ENCODE results near the gene PRDM16. TPM values are rescaled to one million over a fixed set of nuclear protein-coding genes. Genes with fewer than 3 reads are reported as not detected.

The PRDM16 gene
- total RNA-seq, 2 donors from 2014 or later, result not detected

- no peak for ATAC-seq (replicated peaks)
- Mint-ChIP-seq H3K9me3 (no peaks in the 10 kb centered on the region), H3K27ac (no peak overlapping the region), H3K27me3 (peaks cover 11% of the 10 kb centered on the region), H3K36me3 (ENCODE audit: low read depth) (no peaks in the 10 kb centered on the region), H3K4me1 (no peaks in the 10 kb centered on the region), H3K4me3 (no peak overlapping the region)
Measured at GRCh38 chr1:3075666-3076362, 6.8 kb downstream of the PRDM16 start.

- Mint-ChIP-seq H3K4me3 (no peak overlapping the region), H3K9me3 (no peaks in the 10 kb centered on the region), H3K27ac (no peak overlapping the region), H3K27me3 (peaks cover 11% of the 10 kb centered on the region), H3K36me3 (ENCODE audit: low read depth) (no peaks in the 10 kb centered on the region), H3K4me1 (no peaks in the 10 kb centered on the region)
- no peak for ATAC-seq (replicated peaks)
Measured at GRCh38 chr1:3076363-3076740, 7.3 kb downstream of the PRDM16 start.

- Mint-ChIP-seq H3K4me3 (no peak overlapping the region), H3K36me3 (ENCODE audit: low read depth) (no peaks in the 10 kb centered on the region), H3K27me3 (peaks cover 11% of the 10 kb centered on the region), H3K4me1 (no peaks in the 10 kb centered on the region), H3K9me3 (no peaks in the 10 kb centered on the region), H3K27ac (no peak overlapping the region)
- ATAC-seq (replicated peaks), result no peak
Measured at GRCh38 chr1:3077081-3077480, 8.1 kb downstream of the PRDM16 start.

GRCh38 chr1:3077561-3077960 is 8.6 kb downstream of the PRDM16 start:
- ATAC-seq (replicated peaks), result no peak
- Mint-ChIP-seq H3K4me3 (no peak overlapping the region), H3K4me1 (no peaks in the 10 kb centered on the region), H3K9me3 (no peaks in the 10 kb centered on the region), H3K36me3 (ENCODE audit: low read depth) (no peaks in the 10 kb centered on the region), H3K27me3 (peaks cover 8% of the 10 kb centered on the region), H3K27ac (no peak overlapping the region)

GRCh38 chr1:3078430-3078861 is 9.4 kb downstream of the PRDM16 start:
- Mint-ChIP-seq H3K4me1 (no peaks in the 10 kb centered on the region), H3K36me3 (ENCODE audit: low read depth) (no peaks in the 10 kb centered on the region), H3K27ac (no peak overlapping the region), H3K27me3 (peaks cover 8% of the 10 kb centered on the region), H3K4me3 (no peak overlapping the region), H3K9me3 (no peaks in the 10 kb centered on the region)
- no peak for ATAC-seq (replicated peaks)

- no peaks in the 10 kb centered on the region for H3K36me3 Mint-ChIP-seq (ENCODE audit: low read depth)
- H3K9me3 Mint-ChIP-seq, result no peaks in the 10 kb centered on the region
- H3K4me3 Mint-ChIP-seq, result no peak overlapping the region
- peaks cover 8% of the 10 kb centered on the region for H3K27me3 Mint-ChIP-seq
- H3K4me1 Mint-ChIP-seq, result no peaks in the 10 kb centered on the region
- no peak overlapping the region for H3K27ac Mint-ChIP-seq
- ATAC-seq (replicated peaks), result no peak
Measured at GRCh38 chr1:3078871-3079270, 9.9 kb downstream of the PRDM16 start.

- no peak overlapping the region for H3K4me3 Mint-ChIP-seq
- ATAC-seq (replicated peaks), result no peak
- H3K27ac Mint-ChIP-seq, result no peak overlapping the region
- H3K9me3 Mint-ChIP-seq, result no peaks in the 10 kb centered on the region
- no peaks in the 10 kb centered on the region for H3K36me3 Mint-ChIP-seq (ENCODE audit: low read depth)
- H3K27me3 Mint-ChIP-seq, result peaks cover 8% of the 10 kb centered on the region
- no peaks in the 10 kb centered on the region for H3K4me1 Mint-ChIP-seq
Measured at GRCh38 chr1:3079381-3080052, 10.5 kb downstream of the PRDM16 start.

GRCh38 chr1:3080053-3080955 is 11.3 kb downstream of the PRDM16 start:
- no peak overlapping the region for H3K4me3 Mint-ChIP-seq
- H3K9me3 Mint-ChIP-seq, result no peaks in the 10 kb centered on the region
- no peaks in the 10 kb centered on the region for H3K36me3 Mint-ChIP-seq (ENCODE audit: low read depth)
- H3K27me3 Mint-ChIP-seq, result peaks cover 8% of the 10 kb centered on the region
- no peak overlapping the region for H3K27ac Mint-ChIP-seq
- no peaks in the 10 kb centered on the region for H3K4me1 Mint-ChIP-seq
- ATAC-seq (replicated peaks), result no peak

GRCh38 chr1:3081171-3081683 is 12.2 kb downstream of the PRDM16 start:
- H3K4me1 Mint-ChIP-seq, result no peaks in the 10 kb centered on the region
- no peak overlapping the region for H3K27ac Mint-ChIP-seq
- no peak for ATAC-seq (replicated peaks)
- no peaks in the 10 kb centered on the region for H3K36me3 Mint-ChIP-seq (ENCODE audit: low read depth)
- H3K4me3 Mint-ChIP-seq, result no peak overlapping the region
- peaks cover 8% of the 10 kb centered on the region for H3K27me3 Mint-ChIP-seq
- H3K9me3 Mint-ChIP-seq, result no peaks in the 10 kb centered on the region

- Mint-ChIP-seq H3K27me3 (peaks cover 8% of the 10 kb centered on the region), H3K4me3 (no peak overlapping the region), H3K9me3 (no peaks in the 10 kb centered on the region), H3K36me3 (ENCODE audit: low read depth) (no peaks in the 10 kb centered on the region), H3K4me1 (no peaks in the 10 kb centered on the region), H3K27ac (no peak overlapping the region)
- ATAC-seq (replicated peaks), result no peak
Measured at GRCh38 chr1:3082051-3082450, 13.0 kb downstream of the PRDM16 start.

GRCh38 chr1:3082571-3083516 is 13.8 kb downstream of the PRDM16 start:
- no peak for ATAC-seq (replicated peaks)
- H3K27me3 Mint-ChIP-seq, result peaks cover 8% of the 10 kb centered on the region
- no peak overlapping the region for H3K4me3 Mint-ChIP-seq
- no peaks in the 10 kb centered on the region for H3K9me3 Mint-ChIP-seq
- H3K27ac Mint-ChIP-seq, result no peak overlapping the region
- H3K4me1 Mint-ChIP-seq, result no peaks in the 10 kb centered on the region
- H3K36me3 Mint-ChIP-seq (ENCODE audit: low read depth), result no peaks in the 10 kb centered on the region

GRCh38 chr1:3084154-3084553 is 15.2 kb downstream of the PRDM16 start:
- Mint-ChIP-seq H3K27ac (no peak overlapping the region), H3K27me3 (no peaks in the 10 kb centered on the region), H3K36me3 (ENCODE audit: low read depth) (no peaks in the 10 kb centered on the region)

GRCh38 chr1:3084726-3085125 is 15.7 kb downstream of the PRDM16 start:
- H3K4me3 Mint-ChIP-seq, result no peak overlapping the region
- H3K27me3 Mint-ChIP-seq, result no peaks in the 10 kb centered on the region
- H3K4me1 Mint-ChIP-seq, result no peaks in the 10 kb centered on the region
- H3K27ac Mint-ChIP-seq, result no peak overlapping the region
- H3K9me3 Mint-ChIP-seq, result no peaks in the 10 kb centered on the region
- H3K36me3 Mint-ChIP-seq (ENCODE audit: low read depth), result no peaks in the 10 kb centered on the region
- ATAC-seq (replicated peaks), result no peak

More at GRCh38 chr1:3084154-3084553, 15.2 kb downstream of the PRDM16 start:
- H3K4me1 Mint-ChIP-seq, result no peaks in the 10 kb centered on the region
- ATAC-seq (replicated peaks), result no peak
- no peak overlapping the region for H3K4me3 Mint-ChIP-seq
- no peaks in the 10 kb centered on the region for H3K9me3 Mint-ChIP-seq

- H3K27ac Mint-ChIP-seq, result no peak overlapping the region
- H3K4me3 Mint-ChIP-seq, result no peak overlapping the region
- no peaks in the 10 kb centered on the region for H3K9me3 Mint-ChIP-seq
- no peaks in the 10 kb centered on the region for H3K36me3 Mint-ChIP-seq (ENCODE audit: low read depth)
- no peaks in the 10 kb centered on the region for H3K4me1 Mint-ChIP-seq
- no peaks in the 10 kb centered on the region for H3K27me3 Mint-ChIP-seq
- no peak for ATAC-seq (replicated peaks)
Measured at GRCh38 chr1:3085721-3086120, 16.7 kb downstream of the PRDM16 start.

Measured in activated T-helper 17 cell treated with anti-CD3 and anti-CD28 coated beads, Interleukin-2, amount 50 U/mL, for 72 hours (primary cell).